Stimulated activated CD8-positive, alpha-beta memory T cell treated with anti-CD3 and anti-CD28 coated beads, Interleukin-15, amount 100 ng/mL, for 1 hour (primary cell): ENCODE results near the gene PPP1R13L.
"Not testable (repeated sequence)": the region's sequence is repeated elsewhere in the genome, so short reads cannot be mapped to it uniquely, and the experiment has no call there.

Experiments
- DNase-seq: peaks from one replicate; pipeline ENCODE4 v3.0.0-alpha.2; 2020; ENCODE audit warnings: low read depth

Gene PPP1R13L

DNA sequence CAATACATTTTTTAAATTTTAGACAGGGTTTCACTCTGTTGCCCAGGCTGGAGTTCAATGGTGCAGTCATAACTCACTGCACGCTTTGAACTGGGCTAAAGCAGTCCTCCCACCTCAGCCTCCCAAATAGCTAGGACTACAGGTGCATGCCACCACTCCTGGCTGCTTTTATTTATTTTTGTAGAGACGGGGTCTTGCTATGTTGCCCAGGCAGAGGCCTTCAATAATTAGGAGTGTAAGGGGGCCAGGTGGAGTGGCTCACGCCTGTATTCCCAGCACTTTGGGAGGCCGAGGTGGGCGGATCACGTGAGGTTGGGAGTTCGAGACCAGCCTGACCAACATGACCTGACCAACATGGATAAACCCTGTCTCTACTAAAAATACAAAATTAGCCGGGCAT is 27.7 kb upstream of the PPP1R13L start:
- DNase-seq = not testable (repeated sequence)

DNA sequence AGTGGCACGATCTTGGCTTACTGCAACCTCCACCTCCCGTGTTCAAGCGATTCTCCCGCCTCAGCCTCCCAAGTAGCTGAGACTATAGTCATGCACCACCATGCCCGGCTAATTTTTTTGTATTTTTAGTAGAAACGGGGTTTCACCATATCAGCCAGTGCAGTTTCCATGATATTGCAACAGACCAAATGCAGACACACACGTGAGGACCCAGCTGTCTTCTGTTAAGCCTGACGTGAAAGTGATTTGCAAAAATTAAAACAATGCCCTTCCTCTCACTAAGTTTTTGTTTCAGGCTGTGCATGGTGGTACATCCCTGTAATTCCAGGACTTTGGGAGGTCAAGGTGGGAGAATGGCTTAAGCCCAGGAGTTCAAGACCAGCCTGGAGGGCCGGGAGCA is 26.1 kb upstream of the PPP1R13L start:
- DNase-seq = not testable (repeated sequence)

DNA sequence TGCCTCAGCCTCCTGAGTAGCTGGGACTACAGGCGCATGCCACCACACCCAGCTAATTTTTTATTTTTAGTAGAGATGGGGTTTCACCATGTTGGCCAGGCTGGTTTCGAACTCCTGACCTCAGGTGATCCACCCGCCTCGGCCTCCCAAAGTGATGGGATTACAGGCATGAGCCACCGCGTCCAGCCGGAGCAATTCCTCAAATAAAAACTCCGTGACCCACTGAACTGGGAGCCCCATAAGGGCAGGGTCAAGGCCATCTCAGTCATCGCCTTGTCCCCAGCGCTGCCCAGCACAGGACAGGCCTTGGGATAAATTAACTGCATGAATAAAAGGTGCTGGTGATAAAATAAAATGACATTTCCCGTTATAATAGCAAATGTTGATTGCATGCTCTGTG is 25.0 kb upstream of the PPP1R13L start:
- DNase-seq = not testable (repeated sequence)

DNA sequence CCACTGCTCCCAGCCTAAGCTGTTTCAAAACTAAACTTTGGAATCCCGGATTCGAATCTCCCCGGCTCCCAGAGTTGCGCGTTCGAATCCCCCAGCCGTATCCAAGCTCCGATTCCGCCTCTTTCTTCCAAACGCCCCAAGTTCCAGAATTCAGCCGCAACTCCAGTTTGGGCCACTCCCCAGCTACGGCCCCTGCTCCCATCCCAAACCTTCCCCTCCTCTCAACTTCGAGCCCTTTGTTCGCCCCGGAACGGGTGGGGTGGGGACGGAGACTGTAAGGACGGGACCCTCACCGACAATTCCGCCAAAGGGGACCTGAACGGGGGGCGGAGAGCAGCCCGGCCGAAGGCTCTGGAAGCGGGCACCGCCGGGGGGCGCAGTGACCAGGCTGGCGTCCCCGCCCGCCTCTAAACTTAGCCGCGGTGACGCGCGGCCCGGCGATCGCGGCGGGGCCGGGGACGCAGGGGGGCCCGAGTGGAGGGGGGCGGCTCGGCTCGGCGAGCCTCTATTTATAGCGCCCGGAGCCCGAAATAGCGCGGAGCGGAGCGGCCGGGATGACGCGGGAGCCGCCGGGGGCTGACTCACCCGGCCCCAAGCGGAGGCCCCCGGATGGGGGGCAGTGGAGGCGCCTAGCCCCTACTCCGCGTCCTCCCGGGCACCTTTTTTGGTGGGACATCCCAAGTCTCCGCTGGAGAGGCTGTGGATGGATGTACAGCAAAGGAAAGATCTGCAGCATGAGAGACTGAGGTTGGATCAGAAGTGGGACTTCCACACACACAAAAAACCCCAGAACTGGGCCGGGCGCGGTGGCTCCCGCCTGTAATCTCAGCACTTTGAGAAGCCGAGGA is 23.7 kb upstream of the PPP1R13L start:
- no peak for DNase-seq

DNA sequence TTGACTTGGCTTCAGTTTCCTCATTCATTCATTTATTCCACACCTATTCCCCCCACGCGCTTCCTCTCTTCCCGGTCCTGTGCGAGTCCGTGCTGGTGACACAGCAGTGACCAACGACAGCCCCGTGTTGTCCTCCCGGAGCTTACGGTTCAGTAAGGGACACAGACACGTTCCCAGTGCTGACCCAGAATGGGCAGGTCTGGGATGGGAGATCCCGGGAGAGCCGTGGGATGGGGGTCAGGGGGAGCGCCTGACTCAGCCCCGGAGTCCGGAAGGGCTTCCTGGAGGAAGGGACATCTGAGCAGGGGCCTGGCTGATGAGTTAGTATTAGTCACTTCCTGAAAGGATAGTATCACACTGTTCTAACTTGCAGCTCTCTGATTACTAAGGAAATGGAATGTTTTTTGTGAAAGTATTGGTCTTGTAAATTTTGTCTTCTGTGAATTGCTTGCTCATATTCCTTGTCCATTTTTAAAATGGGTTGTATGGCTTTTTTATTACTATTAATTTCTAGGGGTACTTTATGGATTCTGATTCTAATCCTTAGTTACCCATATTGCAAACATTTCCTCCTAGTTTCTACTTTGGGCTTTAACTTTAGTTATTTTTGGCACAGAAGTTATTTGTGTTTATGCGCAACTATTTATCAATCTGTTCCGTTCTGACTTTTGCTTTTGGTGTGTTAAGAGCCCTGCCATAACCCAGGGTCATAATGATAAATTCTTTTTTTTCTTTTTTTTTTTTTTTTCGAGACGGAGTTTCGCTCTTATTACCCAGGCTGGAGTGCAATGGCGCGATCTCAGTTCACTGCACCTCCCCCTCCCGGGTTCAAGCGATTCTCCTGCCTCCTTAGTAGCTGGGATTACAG is 19.6 kb upstream of the PPP1R13L start:
- DNase-seq = no peak

DNA sequence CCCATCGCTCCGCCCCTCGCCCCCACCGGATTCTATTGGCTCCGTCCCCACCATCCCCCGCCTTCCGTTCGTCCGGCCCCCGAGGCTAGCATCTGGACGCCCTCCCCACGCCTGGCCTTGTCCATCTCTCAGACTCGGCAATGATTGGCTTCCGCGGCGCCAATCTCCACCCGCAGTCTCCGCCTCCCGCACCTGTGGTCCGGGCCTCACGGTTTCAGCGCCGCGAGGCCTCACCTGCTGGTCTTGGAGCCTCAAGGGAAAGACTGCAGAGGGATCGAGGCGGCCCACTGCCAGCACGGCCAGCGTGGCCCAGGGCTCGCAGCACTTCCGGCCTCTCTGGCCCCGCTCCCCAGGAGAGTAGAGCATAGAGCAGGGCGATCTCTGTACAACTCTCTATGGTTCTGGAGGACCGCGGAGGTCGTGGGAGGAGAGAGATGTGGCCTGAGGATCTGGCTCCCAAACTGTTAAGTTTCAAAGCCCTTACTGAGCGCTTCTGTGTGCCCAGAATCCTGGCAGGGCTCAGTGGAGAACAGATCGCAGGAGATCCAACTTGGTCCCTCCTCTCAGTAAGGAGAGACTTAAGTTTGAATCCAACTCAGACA is 18.8 kb upstream of the PPP1R13L start, which contains the start of gene ERCC1:
Gene ERCC1, minus strand, starts transcription at position 329 of the 602 bp plus-strand sequence. CDS start 543 bp downstream, outside the sequence.
- no peak for DNase-seq

DNA sequence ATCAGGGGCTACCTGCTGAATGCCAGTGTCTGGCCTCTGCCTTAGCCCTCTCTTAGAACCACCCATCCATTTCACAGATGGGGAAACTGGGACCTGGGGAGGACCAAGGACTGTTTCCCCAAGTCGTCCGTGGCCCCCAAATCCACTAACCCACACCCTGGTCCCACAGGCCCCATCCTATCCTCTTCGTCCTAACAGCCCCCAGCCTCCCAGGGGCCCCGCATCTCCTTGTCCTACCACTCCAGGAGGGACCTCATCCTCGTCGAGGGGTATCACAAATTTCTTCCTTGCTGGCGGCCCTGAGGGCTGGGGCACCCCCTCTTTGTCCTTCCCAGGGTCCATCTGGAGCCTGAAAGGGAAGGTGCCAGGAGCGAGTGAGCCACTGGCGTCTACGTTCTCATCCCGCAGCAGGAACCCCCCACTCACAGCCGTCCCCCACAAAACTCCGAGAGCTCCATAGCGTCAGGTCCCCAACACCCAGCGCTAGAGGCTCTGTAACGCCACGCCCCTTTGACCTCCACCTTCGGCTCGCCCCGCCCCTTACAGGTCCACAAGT is 18.2 kb upstream of the PPP1R13L start:
- peak; percentile 76 for DNase-seq

DNA sequence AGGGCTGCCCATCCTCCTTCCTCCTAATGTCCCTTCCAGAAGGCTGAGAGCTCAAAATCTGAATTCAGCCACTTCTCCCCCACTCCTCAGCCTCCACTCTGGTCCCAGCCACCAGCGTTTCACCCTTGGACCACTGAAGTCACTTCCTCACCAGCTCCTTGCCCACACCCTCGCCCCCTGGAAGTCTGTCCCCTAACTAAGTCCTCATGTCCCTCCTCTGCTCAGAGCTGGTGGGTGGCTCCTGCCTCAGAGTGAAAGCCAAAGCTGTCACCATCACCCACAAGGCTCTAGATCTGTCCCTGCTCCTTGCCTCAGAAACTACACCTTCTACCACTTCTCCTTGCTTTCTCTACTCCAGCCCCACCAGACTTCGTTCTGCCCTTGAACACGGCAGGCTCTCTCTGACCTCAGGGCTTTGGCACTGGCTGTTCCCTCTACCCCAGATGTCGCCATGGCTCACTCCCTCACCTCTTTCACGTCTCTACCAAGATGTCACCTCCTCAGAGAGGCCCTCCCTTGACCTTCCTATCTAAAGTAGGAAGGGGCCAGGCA is 17.2 kb upstream of the PPP1R13L start:
- no peak for DNase-seq

DNA sequence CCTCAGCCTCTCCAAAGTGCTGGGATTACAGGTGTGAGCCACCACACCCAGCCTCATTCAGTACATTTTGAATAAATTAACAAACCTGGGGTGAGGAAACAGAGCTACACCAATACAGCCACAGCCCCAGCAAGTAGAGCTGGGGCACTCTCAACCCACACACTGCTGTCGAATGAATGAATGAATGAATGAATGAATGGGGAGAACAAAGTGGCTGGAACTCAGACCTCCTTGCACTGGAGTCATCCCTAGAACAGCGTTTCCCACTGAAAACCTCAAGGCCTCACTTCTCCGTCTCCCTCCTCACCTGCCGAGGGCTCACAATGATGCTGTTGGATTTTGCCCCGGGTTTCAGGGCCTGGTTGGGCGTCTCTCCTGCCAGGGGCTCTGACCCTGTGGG is 16.0 kb upstream of the PPP1R13L start:
- no peak for DNase-seq

DNA sequence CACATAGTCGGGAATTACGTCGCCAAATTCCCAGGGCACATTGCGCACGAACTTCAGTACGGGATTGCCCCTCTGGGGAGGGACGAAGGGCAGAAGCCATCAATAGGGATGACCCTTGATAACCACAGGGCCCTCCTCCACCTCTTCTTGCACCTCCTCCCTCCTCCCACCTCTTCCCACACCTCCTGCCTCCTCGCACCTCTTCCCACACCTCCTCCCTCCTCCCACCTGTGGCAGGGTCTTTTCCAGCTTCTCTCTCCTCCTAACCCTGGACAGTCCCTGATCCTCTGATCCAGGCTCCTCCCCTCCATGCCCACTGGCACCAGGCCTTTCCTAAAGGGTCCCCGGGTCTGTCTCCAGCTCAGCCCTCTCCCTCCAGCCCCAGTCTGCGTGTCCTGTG is 15.5 kb upstream of the PPP1R13L start:
- DNase-seq = no peak

DNA sequence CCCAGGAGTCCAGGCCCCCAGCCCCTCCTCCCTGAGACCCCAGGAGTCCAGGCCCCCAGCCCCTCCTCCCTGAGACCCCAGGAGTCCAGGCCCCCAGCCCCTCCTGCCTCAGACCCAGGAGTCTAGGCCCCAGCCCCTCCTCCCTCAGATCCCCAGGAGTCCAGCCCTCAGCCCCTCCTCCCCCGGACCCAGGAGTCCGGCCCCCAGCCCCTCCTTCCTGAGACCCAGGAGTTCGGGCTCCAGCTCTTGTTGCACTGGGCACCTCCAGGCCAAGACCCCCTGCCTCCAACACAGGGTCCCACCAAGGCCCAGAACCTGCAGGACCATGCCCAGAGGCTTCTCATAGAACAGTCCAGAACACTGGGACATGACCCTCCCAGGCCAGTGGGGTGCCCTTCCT is 15.0 kb upstream of the PPP1R13L start:
- DNase-seq = no peak

DNA sequence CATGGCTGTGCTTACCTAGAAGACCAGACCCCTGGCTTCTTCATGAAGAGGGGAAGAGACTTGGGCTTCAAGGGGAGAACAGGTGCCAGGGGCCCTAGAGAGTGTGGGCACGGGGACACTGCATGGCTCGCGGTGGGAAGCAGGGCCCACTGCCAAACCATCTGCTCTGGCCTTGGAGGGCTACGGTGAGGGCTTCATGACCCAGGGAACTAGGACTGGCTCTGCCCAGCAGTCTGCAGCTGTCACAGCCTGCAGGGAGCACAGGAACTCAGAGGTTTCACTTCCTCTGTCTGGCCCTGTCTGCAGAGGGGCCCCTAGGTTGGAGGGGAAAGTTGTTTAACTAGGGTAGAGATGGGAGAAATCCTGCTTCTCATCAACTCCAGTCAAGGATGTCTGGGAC is 14.5 kb upstream of the PPP1R13L start:
- no peak for DNase-seq

DNA sequence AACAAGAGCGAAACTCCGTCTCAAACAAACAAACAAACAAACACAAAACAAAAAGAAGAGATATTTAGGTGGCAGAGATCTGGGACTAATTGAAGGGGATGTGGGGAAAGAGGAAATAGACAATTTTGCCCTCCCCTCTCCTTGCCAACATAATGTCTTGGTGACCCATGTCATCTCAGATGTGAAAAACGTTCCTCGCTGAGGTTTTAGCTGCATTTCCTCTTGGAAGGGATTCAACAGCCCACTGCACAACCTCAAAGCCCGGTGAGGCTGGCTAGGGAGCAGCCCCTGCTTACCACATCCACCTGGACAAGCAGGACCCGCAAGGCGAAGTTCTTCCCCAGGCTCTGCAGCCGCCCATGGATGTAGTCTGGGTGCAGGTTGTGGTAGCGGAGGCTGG is 13.9 kb upstream of the PPP1R13L start:
- no peak for DNase-seq

DNA sequence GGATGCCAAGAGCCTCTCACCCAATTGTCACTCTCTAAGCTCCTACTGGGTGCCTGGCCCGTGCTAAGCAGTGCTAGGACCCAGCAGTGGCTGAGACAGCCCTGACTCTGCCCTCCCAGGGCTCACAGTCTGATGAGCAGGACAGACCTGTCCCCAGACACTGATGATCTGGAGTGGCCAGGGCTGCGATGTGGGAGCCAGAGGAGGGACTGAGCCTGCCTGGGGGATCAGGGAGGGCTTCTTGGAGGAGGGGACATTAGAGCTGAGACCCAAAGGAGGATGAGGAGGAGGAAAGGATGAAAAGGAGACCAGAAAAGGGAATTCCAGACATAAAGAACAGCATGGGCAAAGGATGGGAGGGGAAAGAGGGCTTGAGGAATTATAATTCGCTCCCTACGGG is 12.3 kb upstream of the PPP1R13L start:
- DNase-seq = no peak

DNA sequence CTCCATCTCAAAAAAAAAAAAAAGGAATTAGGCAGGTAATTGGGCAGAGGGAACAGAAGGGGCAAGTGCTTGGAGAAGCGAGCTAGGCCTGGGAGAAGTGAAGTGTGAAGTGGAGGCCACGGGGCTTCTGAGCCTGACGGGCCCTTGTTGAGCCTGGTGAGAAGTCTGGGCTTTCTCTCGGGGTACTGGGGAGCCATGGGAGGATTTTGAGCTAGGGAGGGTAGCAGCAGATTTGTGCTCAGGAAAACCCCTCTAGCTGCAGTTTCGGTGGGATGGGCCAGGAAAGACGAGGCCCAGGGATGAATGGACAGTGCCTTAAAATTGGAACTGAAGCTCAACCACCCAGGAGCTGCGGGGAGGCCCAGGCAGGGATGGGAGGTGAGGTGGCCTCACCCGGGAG is 9.6 kb upstream of the PPP1R13L start:
- DNase-seq = no peak

DNA sequence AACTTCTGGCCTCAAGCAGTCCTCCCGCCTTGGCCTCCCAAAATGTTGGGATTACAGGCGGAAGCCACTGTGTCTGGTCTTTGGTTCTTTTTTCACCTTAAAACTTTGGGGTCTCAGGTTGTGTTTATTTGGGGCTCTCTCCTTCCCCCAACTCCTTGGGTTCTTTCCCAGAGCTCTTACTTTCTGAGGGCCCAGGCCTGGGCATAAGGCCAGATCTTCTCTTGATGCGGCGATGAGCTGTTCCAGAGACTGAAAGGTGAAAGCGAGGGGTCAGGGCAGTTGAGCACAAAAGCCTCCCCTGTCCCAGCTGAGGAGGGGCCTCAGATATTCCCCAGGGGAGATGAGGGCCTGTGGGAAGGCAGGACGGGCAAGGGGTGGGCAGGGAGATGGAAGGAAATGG is 8.6 kb upstream of the PPP1R13L start:
- DNase-seq = no peak

DNA sequence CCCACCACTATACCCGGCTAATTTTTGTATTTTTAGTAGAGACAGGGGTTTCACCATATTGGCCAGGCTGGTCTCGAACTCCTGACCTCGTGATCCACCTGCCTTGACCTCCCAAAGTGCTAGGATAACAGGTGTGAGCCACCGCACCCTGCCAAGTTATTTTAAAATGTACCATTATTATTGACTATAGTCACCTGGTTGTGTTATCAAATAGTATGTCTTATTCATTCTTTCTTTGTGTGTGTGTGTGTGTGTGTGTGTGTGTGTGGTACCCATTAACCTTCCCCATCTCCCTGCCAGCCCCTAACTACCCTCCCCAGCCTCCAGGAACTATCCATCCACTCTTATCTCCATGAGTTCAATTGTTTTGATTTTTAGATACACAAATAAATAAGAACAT is 5.5 kb upstream of the PPP1R13L start:
- DNase-seq = not testable (repeated sequence)

DNA sequence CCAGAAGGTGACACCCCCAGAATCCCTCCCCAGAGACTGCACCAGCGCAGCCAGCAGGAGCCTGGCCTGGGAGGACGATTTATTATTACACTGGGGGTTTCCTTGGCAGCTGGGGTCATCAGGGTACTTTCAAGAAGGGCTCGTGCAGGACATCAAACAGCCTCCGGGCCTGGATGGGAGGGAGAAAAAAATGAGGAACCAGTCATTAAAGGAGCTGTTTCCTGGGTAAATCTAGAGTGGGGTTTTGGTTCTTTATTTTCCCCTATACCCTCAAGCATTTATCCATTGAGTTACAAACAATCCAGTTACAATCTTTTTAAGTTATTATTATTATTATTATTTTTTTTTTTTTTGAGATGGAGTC is 4.7 kb upstream of the PPP1R13L start:
- DNase-seq = no peak

DNA sequence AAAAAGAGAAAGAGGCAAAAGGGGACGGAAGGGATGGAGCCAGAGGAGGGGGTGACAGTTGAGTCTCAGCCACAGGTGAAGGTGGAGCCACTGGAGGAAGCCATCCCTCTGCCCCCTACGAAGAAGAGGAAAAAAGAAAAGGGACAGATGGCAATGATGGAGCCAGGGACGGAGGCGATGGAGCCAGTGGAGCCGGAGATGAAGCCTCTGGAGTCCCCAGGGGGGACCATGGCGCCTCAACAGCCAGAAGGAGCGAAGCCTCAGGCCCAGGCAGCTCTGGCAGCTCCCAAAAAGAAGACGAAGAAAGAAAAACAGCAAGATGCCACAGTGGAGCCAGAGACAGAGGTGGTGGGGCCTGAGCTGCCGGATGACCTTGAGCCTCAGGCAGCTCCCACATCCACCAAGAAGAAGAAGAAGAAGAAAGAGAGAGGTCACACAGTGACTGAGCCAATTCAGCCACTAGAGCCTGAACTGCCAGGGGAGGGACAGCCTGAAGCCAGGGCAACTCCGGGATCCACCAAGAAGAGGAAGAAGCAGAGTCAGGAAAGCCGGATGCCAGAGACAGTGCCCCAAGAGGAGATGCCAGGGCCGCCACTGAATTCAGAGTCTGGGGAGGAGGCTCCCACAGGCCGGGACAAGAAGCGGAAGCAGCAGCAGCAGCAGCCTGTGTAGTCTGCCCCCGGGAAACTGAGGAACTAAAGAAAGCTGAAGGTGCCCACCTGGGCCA is 4.1 kb upstream of the PPP1R13L start:
- no peak for DNase-seq

DNA sequence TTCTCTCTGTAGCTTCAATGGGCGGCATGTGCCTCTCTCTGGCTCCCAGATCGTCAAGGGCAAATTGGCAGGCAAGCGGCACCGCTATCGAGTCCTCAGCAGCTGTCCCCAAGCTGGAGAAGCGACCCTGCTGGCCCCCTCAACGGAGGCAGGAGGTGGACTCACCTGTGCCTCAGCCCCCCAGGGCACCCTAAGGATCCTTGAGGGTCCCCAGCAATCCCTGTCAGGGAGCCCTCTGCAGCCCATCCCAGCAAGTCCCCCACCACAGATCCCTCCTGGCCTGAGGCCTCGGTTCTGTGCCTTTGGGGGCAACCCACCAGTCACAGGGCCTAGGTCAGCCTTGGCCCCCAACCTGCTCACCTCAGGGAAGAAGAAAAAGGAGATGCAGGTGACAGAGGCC is 3.3 kb upstream of the PPP1R13L start:
- no peak for DNase-seq

DNA sequence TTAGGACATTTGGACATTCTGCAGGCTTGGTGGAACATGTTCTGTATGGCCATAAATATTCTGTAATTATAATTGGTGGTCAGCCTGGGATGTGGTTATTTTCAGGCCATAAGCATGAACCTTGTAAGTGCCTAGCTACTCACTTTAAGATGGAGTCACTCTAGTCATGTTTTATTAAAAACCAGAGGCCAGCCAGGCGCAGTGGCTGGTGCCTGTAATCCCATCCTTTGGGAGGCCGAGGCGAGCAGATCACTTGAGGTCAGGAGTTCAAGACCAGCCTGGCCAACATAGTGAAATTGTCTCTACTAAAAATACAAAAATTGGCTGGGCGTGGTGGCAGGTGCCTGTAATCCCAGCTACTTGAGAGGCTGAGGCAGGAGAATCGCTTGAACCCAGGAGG is 2.7 kb upstream of the PPP1R13L start:
- DNase-seq = not testable (repeated sequence)

DNA sequence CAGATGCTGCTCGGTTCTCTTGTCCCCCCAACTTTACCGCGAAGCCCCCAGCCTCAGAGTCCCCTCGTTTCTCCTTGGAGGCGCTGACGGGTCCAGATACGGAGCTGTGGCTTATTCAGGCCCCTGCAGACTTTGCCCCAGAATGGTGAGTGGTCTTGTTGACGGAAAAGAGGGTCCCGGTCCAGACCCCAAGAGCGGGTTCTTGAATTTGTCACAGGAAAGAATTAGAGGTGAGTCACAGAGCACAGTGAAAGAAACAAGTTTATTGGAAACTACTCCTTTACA is 2.2 kb upstream of the PPP1R13L start:
- DNase-seq = no peak
